Transverse colon (tissue), 4 donors: Measurements from ENCODE around the gene RINL. TPM values are rescaled to one million over a fixed set of nuclear protein-coding genes. Genes with fewer than 3 reads are reported as not detected.
A peak's percentile ranks its signal among the peaks of the same experiment; 100 is the strongest.

Experiments used
- DNase-seq: peaks from one replicate; pipeline ENCODE4 v3.0.0-alpha.2; 2019
- H3K27ac ChIP-seq, 4 donors: fragments of 200-600 bp; sonication (generic); 2 replicates each; pipeline ENCODE4 v1.5.1; 2016 to 2018; ENCODE audit warnings: inconsistent platforms in 4 of 4
- H3K27me3 ChIP-seq: fragments of 200-600 bp; sonication (generic); 2 replicates; pipeline ENCODE4 v1.5.1; 2017; ENCODE audit warnings: inconsistent platforms
- H3K36me3 ChIP-seq, 4 donors: fragments of 200-600 bp; sonication (generic); 2 replicates each; pipeline ENCODE4 v1.5.1; 2017 to 2019; ENCODE audit warnings: inconsistent platforms in 4 of 4
- H3K4me1 ChIP-seq, 4 donors: fragments of 200-600 bp; sonication (generic); 2 replicates each; pipeline ENCODE4 v1.5.1; 2017 to 2020; ENCODE audit warnings: inconsistent platforms in 4 of 4
- H3K4me3 ChIP-seq, 4 donors: fragments of 200-600 bp; sonication (generic); 1 replicate in 1 of 4; 2 replicates in 3 of 4; pipeline versions ENCODE4 v1.5.1 to v1.6.1; 2017 to 2019; ENCODE audit warnings: inconsistent platforms in 4 of 4
- H3K9me3 ChIP-seq, 2 donors: fragments of 200-600 bp; sonication (generic); 2 replicates each; pipeline ENCODE4 v1.5.1; 2017 to 2019; ENCODE audit warnings: inconsistent platforms in 2 of 2
- CTCF ChIP-seq, 5 experiments: fragments of 200-600 bp in 3 of 5; fragments of 450-650 bp in 2 of 5; sonication (generic) in 3 of 5; IDR thresholded peaks; 1 replicate in 2 of 5; 2 replicates in 3 of 5; pipeline ENCODE4 v1.5.1; 2016 to 2017; ENCODE audit warnings: antibody characterized with exemption in 5 of 5, inconsistent platforms in 3 of 5, mild to moderate bottlenecking in 2 of 5, moderate library complexity in 1 of 5
- EP300 ChIP-seq: sonication (generic); formaldehyde crosslinking; IDR thresholded peaks from one replicate; pipeline ENCODE4 v1.6.1; 2017; ENCODE audit warnings: antibody characterized with exemption, low read depth
- POLR2A ChIP-seq: fragments of 450-650 bp; IDR thresholded peaks from one replicate; pipeline ENCODE4 v1.6.1; 2016; ENCODE audit warnings: antibody characterized with exemption, mild to moderate bottlenecking, moderate library complexity
- POLR2AphosphoS5 ChIP-seq, 3 donors: sonication (generic); formaldehyde crosslinking; IDR thresholded peaks; one replicate each; pipeline ENCODE4 v1.6.1; 2016; ENCODE audit warnings: antibody characterized with exemption in 3 of 3
- WGBS, 2 donors: methylation state at CpG; one replicate each; pipeline ENCODE4 v1.1.5; 2018; ENCODE audit warnings: low coverage in 1 of 2; 5-methylcytosine and 5-hydroxymethylcytosine counted together
- in situ Hi-C, 4 donors: fragments of 200-750 bp; cut with MboI; loops; one replicate each; pipeline versions ENCODE4 v1.15.0 to v1.15.1; 2017; ENCODE audit warnings: low sequenced_read_pairs in 3 of 4, low pct_ligation_motif_present in 1 of 4, low pct_unique_long_range_greater_than_20kb in 1 of 4
- intact Hi-C: fragments of 100-400 bp; cut with DNase I; formaldehyde crosslinking; loops from one replicate; pipeline ENCODE4 v1.15.1; 2023; ENCODE audit warnings: low total_unique reads
- total RNA-seq, 4 donors: library from RNA; depleted of rRNA; stranded (reverse); fragments of >200 nt; gene quantifications; one replicate each; pipeline ENCODE4 v1.1.0, GENCODE V29; 2016

RINL gene
- total RNA-seq, 4 donors from 2014 or later, result 1.8 to 7.0 (median 3.6) TPM

- Histone ChIP-seq H3K9me3 (no peaks in the 10 kb centered on the region), H3K4me3 (peak overlapping the region; percentile 50 to 90 (median 78)), H3K4me1 (peaks cover 16 to 44% (median 31%) of the 10 kb centered on the region in 4 donors), H3K27ac (peak overlapping the region; percentile 98 to 100 (median 100)), H3K27me3 (no peaks in the 10 kb centered on the region), H3K36me3 (peaks cover 0 to 17% (median 6%) of the 10 kb centered on the region in 4 donors)
- DNase-seq, result peak; percentile 48
- intact Hi-C loops, result no loop called here
- in situ Hi-C loops, result no loop called here
- TF ChIP-seq POLR2AphosphoS5 (IDR thresholded peaks at IDR 0.05) (no peak), POLR2A (no peak), EP300 (no peak), CTCF (IDR thresholded peaks at IDR 0.05) (no peak)
- WGBS, 2 donors, result 1% methylated on average over 40 of the region's 40 CpGs; no CpG with 5 or more reads in 1 of the 2 donors
These were observed 27.0 kb downstream of the RINL start for GRCh38 chr19:38850976-38851621.

DNA sequence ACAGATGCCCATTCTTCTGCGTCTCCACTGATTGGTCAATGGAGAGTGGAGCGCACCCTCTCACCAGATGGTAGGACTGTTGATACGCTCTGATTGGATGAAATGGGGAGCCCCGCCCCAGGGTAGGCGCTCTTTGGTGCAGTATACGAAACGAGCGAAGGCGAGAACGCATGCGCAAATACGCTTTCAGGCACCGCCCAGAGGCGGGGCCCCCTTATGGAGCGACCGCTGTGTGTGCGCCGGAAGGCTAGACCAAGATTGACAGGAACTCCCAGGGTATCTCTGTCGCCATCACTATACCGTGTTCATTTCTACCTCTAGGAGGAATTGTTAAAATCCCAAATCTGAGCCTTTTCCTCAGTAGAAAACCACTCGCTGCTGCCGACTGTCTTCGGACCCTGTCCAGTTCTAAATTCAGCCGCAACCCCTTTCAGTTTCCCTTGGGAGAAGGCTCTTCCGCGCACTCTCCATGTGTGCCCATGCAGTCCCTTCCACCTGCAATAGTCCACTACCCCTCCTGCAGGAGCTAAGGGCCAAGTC, 27.6 kb downstream of the RINL start:
- Histone ChIP-seq H3K36me3 (peaks cover 0 to 23% (median 9%) of the 10 kb centered on the region in 4 donors), H3K4me3 (peak overlapping the region; percentile 50 to 90 (median 78)), H3K4me1 (peaks cover 22 to 50% (median 32%) of the 10 kb centered on the region in 4 donors), H3K9me3 (no peaks in the 10 kb centered on the region), H3K27me3 (no peaks in the 10 kb centered on the region), H3K27ac (peak overlapping the region; percentile 98 to 100 (median 100))
- TF ChIP-seq POLR2AphosphoS5 (IDR thresholded peaks at IDR 0.05) (peak; percentile 97 to 98 (median 98)), EP300 (no peak), POLR2A (peak; percentile 97), CTCF (IDR thresholded peaks at IDR 0.05) (peak in 4 of 5 experiments; percentile 23 to 77 (median 50))
- intact Hi-C loops (no loop called here), in situ Hi-C loops (no loop called here)
- peak; percentile 48 for DNase-seq
- WGBS, 2 donors, result 0 to 1% methylated on average over 5 to 26 of the region's 26 CpGs

- DNase-seq, result peak; percentile 99
- whole genome bisulfite sequencing, 2 donors, result 0% methylated on average over 1 to 25 of the region's 50 CpGs
- no peaks in the 10 kb centered on the region for H3K9me3 ChIP-seq
- no peaks in the 10 kb centered on the region for H3K27me3 ChIP-seq
- in situ Hi-C loops (no loop called here), intact Hi-C loops (no loop called here)
- peaks cover 23 to 53% (median 32%) of the 10 kb centered on the region in 4 donors for H3K4me1 ChIP-seq
- peaks cover 0 to 29% (median 12%) of the 10 kb centered on the region in 4 donors for H3K36me3 ChIP-seq
- TF ChIP-seq EP300 (no peak), CTCF (IDR thresholded peaks at IDR 0.05) (peak; percentile 8 to 70 (median 44)), POLR2A (peak; percentile 93), POLR2AphosphoS5 (IDR thresholded peaks at IDR 0.05) (peak; percentile 83 to 99 (median 98))
- H3K27ac ChIP-seq, result peak within 1 kb of the TSS; percentile 99 to 100 (median 100)
- H3K4me3 ChIP-seq, result peak within 1 kb of the TSS; percentile 72 to 100 (median 93)
These were observed 28.1 kb downstream of the RINL start, which contains the start of gene HNRNPL for GRCh38 chr19:38849860-38850435. Gene HNRNPL, minus strand, starts transcription at chr19:38849986. Its CDS starts 20 bp downstream, at chr19:38849966.
